IPS-18c (cell line): ENCODE results near the gene PRR5.

ENCODE experiments used
- H3K4me3 ChIP-seq: 2 replicates; pipeline ENCODE4 v1.7.0; 2013; ENCODE audit warnings: low read depth, mild to moderate bottlenecking, low read length, moderate library complexity; ENCODE audit not compliant: insufficient read depth
- H3K9me3 ChIP-seq: one replicate; pipeline ENCODE4 v1.6.1; 2013; ENCODE audit warnings: mild to moderate bottlenecking, low read length, moderate library complexity; ENCODE audit not compliant: control insufficient read depth, insufficient read depth

Gene PRR5

GRCh38 chr22:44723801-44724200 lies 21.8 kb downstream of the PRR5 start:
- Histone ChIP-seq H3K9me3 (no peaks in the 10 kb centered on the region), H3K4me3 (no peak overlapping the region)

DNA sequence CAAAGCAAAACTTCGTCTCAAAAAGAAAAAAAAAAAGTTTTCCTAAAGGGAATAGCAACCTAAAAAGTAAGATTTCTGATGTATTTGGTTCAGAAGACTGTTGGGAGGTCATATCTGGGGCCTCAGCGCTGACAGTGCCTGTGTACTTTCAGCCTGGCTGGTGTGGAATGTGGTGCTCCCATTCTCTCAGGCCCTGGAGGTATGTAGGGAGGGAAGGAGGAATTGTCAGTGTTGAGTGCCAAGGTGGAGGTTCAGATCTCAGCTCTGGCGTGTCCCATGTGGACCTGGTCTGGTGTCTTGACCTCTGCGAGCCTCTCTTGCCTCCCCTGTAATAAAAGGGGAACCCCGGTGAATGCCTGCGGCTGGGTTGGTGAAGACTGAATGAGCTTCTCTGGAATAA lies 22.4 kb downstream of the PRR5 start:
- Histone ChIP-seq H3K4me3 (no peak overlapping the region), H3K9me3 (no peaks in the 10 kb centered on the region)

- no peak overlapping the region for H3K4me3 ChIP-seq
- H3K9me3 ChIP-seq: no peaks in the 10 kb centered on the region
Measured at GRCh38 chr22:44724859-44725258, 22.9 kb downstream of the PRR5 start.

- no peak overlapping the region for H3K4me3 ChIP-seq
- H3K9me3 ChIP-seq: no peaks in the 10 kb centered on the region
Measured at GRCh38 chr22:44726439-44726838, 24.4 kb downstream of the PRR5 start.

DNA sequence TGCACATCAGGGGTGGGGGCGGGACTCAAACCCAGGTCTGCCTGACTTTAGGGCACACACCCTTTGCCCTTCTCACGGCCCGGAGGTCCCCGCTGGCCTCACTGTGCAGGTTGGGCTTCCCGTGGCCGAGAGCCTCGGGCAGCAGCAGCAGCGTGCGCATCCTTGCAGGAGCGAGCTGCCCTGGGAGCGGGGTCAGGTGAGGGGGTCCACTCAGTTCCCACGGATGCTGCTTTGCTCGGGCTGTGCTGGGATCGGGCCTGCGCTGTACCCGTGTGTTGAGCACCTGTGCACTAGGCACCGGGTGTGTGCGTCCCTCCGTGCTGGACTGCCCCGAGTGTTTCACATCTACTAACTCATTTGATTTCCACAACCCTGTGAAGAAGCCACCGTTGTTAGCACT lies 25.1 kb downstream of the PRR5 start:
- H3K4me3 ChIP-seq: no peak overlapping the region
- no peaks in the 10 kb centered on the region for H3K9me3 ChIP-seq

GRCh38 chr22:44727709-44728108 lies 25.7 kb downstream of the PRR5 start:
- Histone ChIP-seq H3K9me3 (no peaks in the 10 kb centered on the region), H3K4me3 (no peak overlapping the region)

GRCh38 chr22:44728761-44729324 lies 26.8 kb downstream of the PRR5 start:
- H3K9me3 ChIP-seq: no peaks in the 10 kb centered on the region
- no peak overlapping the region for H3K4me3 ChIP-seq

GRCh38 chr22:44729391-44730021 lies 27.5 kb downstream of the PRR5 start:
- Histone ChIP-seq H3K4me3 (no peak overlapping the region), H3K9me3 (no peaks in the 10 kb centered on the region)

DNA sequence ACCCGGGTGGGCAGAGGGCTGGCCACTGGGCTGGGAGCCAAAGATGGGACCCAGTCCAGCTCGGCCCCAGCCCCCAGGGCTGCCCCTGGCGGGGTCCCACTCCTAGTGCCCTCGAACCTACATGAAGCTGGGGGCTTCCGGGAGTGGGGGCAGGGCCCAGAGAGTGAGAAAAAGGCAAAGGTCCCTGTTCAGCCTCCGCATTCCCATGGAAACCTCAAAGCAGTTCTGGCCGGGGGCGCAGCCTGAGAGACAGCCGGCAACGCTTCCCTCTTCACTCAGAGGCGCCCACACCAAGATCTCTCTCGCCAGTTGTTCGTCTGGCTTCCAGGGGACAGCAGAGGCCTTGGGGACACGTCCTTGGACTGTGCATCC lies 28.0 kb downstream of the PRR5 start:
- Histone ChIP-seq H3K4me3 (no peak overlapping the region), H3K9me3 (no peaks in the 10 kb centered on the region)

DNA sequence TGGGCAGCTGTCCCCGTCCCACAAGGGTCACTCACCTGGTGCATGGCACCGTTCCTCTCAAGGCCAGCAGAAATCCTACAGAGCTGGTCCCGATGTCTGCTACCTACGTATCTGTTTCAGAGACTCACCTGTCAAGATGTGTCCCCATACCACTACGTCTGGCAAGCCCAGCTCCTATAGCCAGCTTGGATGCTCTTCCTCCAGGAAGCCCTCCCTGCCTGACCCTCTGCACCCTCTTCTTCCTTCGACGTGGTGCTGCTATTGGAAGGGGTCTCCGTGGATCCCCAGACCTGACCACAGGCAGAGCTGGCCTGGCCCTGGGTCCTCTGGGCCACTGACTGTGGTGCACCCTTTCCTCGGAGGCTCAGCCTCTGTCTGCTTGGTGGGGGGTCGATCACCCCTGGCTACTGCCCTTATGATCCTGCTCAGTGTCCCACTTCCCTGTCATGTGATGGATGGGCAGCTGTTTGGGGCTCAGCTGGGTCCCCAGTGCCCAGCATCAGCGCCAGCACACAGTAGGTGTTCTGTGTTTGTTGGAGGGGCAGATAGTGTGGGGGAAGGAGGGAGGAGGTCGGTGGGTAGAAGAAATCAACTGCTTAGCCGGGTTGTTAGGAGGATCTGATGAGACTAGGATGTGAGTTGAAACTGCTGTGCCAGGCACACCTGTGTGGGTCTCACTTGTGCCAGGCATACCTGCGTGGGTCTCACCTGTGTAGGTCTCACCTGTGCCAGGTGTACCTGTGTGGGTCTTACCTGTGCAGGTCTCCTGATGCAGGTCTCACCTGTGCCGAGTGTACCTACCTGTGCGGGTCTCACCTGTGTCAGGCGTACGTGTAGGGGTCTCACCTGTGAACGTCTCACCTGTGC lies 28.7 kb downstream of the PRR5 start:
- H3K9me3 ChIP-seq: no peaks in the 10 kb centered on the region
- H3K4me3 ChIP-seq: no peak overlapping the region

DNA sequence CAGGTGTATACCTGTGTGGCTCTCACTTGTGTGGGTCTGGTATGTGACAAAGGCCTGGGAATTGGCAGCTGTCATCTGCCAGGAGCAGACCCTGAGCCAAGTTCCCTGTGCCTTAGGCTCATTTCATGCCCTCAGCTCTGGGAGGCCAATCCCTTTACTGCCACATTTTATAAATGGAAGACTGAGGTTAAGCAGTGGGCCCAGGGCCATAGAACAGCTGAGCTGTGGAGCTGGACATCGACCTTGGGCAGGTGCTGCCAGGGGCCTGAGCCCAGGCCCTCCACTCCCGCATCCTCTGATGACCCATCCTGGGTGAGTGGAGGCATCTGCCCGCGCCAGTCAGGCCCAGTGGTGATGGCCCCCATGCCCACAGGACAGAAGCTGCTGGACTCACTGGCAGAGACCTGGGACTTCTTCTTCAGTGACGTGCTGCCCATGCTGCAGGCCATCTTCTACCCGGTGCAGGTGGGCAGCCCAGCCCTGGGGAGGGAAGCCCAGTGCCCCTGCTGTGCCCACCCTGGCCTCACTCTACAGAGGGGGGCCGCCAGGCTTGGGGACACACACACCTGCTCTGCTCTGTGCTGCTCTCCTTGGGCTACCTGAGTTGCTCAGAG lies 29.5 kb downstream of the PRR5 start:
- no peak overlapping the region for H3K4me3 ChIP-seq
- H3K9me3 ChIP-seq: no peaks in the 10 kb centered on the region

DNA sequence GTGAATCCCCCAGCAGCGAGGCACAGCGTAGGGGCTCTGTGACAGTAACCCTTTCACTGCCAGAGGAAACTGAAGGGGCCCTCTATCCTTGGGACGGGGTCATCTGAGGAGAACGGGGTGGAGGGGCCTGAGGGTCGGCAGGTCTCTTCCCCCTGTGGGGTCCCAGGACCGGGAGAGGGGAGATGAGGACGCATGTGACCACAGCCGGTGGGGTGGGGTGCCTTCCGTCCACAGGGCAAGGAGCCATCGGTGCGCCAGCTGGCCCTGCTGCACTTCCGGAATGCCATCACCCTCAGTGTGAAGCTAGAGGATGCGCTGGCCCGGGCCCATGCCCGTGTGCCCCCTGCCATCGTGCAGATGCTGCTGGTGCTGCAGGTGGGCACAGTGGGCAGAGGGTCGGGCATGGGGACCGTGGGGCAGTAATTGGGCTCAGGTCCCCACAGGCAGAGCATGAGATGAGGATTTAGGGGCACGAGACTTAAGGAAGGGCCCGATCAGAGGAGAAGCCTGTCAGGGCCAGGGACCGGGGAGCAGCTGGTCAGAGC lies 30.1 kb downstream of the PRR5 start:
- Histone ChIP-seq H3K4me3 (no peak overlapping the region), H3K9me3 (no peaks in the 10 kb centered on the region)

DNA sequence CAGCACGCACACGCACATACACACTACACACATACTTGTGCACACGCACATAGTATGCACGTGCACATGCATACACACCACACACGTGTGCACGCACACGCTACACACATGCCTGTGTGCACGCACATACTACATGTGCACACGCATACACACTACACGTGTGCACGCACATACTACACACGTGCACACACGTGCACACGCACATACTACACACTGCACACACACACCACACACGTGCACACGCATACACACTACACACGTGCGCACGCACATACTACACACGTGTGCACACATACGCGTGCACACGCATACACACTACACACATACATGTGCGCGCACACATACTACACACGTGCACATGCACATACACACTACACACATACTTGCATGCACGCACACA lies 30.7 kb downstream of the PRR5 start:
- Histone ChIP-seq H3K4me3 (no peak overlapping the region), H3K9me3 (no peaks in the 10 kb centered on the region)

- H3K4me3 ChIP-seq: no peak overlapping the region
- no peaks in the 10 kb centered on the region for H3K9me3 ChIP-seq
Measured at GRCh38 chr22:44733426-44734106, 31.6 kb downstream of the PRR5 start.

GRCh38 chr22:44734278-44734677 lies 32.3 kb downstream of the PRR5 start:
- Histone ChIP-seq H3K4me3 (no peak overlapping the region), H3K9me3 (no peaks in the 10 kb centered on the region)

DNA sequence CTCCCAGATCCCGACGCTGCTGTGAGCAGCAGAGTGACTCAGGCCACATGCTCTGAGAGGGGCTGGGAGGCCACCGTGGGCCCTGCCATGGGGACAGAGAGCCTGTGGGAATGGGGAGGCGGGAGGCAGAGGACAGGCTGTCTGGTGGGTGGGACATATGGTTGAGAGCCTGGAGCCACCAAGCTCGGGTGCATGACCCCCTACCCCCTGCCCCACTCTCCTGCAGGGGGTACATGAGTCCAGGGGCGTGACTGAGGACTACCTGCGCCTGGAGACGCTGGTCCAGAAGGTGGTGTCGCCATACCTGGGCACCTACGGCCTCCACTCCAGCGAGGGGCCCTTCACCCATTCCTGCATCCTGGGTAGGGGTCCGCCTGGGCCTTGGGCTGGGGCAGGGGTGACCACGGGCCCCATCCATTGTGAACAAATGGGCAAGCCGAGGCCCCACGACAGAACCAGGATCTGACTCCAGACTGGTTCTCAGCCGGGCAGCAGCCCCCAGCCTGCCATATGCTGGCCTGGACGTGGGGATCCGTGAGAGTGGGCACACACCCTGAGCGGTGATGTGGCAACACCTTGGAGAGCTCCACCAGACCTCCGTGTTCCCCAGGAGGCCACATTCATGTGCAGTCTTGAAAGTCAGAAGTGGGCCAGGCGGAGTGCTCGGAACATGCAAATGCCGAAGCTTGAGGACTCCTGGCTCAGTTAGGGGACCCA lies 33.0 kb downstream of the PRR5 start:
- H3K4me3 ChIP-seq: no peak overlapping the region
- H3K9me3 ChIP-seq: no peaks in the 10 kb centered on the region
